Body of pancreas (tissue), 4 donors: ENCODE results near the gene ZSCAN20. TPM values are rescaled to one million over a fixed set of nuclear protein-coding genes. Genes with fewer than 3 reads are reported as not detected.

Source experiments
- ATAC-seq: fragments of 150-250 bp; one replicate; pipeline ENCODE4 v1.9.1; 2016
- DNase-seq, 4 donors: peaks; one replicate each; pipeline ENCODE4 v3.0.0-alpha.2; 2019
- H3K27ac ChIP-seq, 4 donors: fragments of 200-600 bp; sonication (generic); 1 replicate in 3 of 4; 2 replicates in 1 of 4; pipeline versions ENCODE4 v1.5.1 to v1.6.1; 2016 to 2019; ENCODE audit warnings: mild to moderate bottlenecking in 1 of 4, mixed read lengths in 1 of 4, moderate library complexity in 1 of 4
- H3K27me3 ChIP-seq, 2 donors: fragments of 200-600 bp; sonication (generic); one replicate each; pipeline ENCODE4 v1.6.0; 2016; ENCODE audit warnings: mild to moderate bottlenecking in 1 of 2
- H3K36me3 ChIP-seq, 2 donors: fragments of 200-600 bp; sonication (generic); replicated peaks in 1 of 2; 2 replicates each; pipeline ENCODE4 v1.5.1; 2016; ENCODE audit warnings: low read depth in 2 of 2; ENCODE audit not compliant: insufficient read depth in 1 of 2
- H3K4me1 ChIP-seq: fragments of 200-600 bp; sonication (generic); one replicate; pipeline ENCODE4 v1.6.0; 2016
- H3K4me3 ChIP-seq, 2 donors: fragments of 200-600 bp; sonication (generic); 1 replicate in 1 of 2; 2 replicates in 1 of 2; pipeline ENCODE4 v1.5.1; 2016 to 2019
- H3K9me3 ChIP-seq, 3 donors: fragments of 200-600 bp; sonication (generic); 1 replicate in 2 of 3; 2 replicates in 1 of 3; pipeline ENCODE4 v1.5.1; 2016
- POLR2A ChIP-seq, 3 donors: fragments of 450-650 bp; IDR thresholded peaks; one replicate each; pipeline ENCODE4 v1.6.1; 2016; ENCODE audit warnings: antibody characterized with exemption in 3 of 3, mild to moderate bottlenecking in 2 of 3
- WGBS, 2 donors: methylation state at CpG; one replicate each; pipeline ENCODE4 v1.1.5; 2017; 5-methylcytosine and 5-hydroxymethylcytosine counted together
- intact Hi-C: fragments of 100-400 bp; cut with DNase I; formaldehyde crosslinking; loops from one replicate; pipeline ENCODE4 v1.15.1; 2023
- total RNA-seq, 2 donors: library from RNA; depleted of rRNA; stranded (reverse); fragments of >200 nt; gene quantifications; one replicate each; pipeline ENCODE4 v1.1.0, GENCODE V29; 2016
- TF ChIP-seq, protein P1 (sequence below), 7 experiments: fragments of 450-650 bp in 4 of 7; fragments of 200-600 bp in 3 of 7; sonication (generic) in 3 of 7; IDR thresholded peaks; one replicate each; pipeline ENCODE4 v1.5.1; 2016 to 2019; ENCODE audit warnings: antibody characterized with exemption in 7 of 7

The ZSCAN20 gene
- total RNA-seq, 2 donors from 2014 or later: 3.0 to 3.6 TPM

DNA sequence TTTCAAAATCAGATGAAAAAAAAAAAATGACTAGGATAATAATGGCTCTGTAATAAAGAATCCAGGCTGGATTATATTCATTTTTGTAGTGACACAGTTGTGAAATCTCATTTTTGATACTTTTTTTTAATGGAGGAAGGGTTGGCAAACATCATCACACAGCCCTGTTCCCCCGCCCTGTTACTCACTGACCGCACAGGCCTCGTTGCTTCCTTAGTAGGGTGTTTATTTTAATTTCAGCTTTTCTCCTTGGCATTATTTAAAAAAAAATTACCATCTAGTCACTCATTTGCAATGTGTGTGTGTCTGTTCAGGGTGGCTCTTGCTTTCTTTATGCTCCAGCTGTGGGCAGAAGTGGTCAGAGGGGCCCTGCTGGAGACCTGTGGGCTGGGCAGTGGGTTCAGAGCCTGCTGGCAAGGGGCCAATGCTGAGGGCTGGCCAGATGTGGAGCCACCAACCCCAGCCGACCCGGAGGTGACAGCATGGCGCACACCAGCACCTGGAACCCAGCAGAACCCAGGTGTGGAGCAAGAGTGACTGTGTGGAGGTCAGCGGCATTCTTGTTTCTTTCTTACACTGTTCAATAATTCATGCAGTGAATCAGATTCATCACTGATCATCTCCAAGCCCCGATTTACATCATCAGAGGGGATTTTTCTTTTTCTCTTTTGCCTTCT lies 44.6 kb downstream of the ZSCAN20 start:
- no peaks in the 10 kb centered on the region for H3K36me3 ChIP-seq
- H3K4me3 ChIP-seq: no peak overlapping the region
- H3K27ac ChIP-seq: no peak overlapping the region
- ATAC-seq: no peak
- no peaks in the 10 kb centered on the region for H3K9me3 ChIP-seq
- H3K27me3 ChIP-seq: no peaks in the 10 kb centered on the region
- WGBS, 2 donors: 69 to 78% methylated on average over 8 of the region's 8 CpGs
- intact Hi-C loops: no loop called here
- TF ChIP-seq, protein P1, sequence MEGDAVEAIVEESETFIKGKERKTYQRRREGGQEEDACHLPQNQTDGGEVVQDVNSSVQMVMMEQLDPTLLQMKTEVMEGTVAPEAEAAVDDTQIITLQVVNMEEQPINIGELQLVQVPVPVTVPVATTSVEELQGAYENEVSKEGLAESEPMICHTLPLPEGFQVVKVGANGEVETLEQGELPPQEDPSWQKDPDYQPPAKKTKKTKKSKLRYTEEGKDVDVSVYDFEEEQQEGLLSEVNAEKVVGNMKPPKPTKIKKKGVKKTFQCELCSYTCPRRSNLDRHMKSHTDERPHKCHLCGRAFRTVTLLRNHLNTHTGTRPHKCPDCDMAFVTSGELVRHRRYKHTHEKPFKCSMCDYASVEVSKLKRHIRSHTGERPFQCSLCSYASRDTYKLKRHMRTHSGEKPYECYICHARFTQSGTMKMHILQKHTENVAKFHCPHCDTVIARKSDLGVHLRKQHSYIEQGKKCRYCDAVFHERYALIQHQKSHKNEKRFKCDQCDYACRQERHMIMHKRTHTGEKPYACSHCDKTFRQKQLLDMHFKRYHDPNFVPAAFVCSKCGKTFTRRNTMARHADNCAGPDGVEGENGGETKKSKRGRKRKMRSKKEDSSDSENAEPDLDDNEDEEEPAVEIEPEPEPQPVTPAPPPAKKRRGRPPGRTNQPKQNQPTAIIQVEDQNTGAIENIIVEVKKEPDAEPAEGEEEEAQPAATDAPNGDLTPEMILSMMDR (IDR thresholded peaks at IDR 0.05): no peak
- TF ChIP-seq POLR2A (IDR thresholded peaks at IDR 0.05): no peak
- DNase-seq: no peak
- no peaks in the 10 kb centered on the region for H3K4me1 ChIP-seq

DNA sequence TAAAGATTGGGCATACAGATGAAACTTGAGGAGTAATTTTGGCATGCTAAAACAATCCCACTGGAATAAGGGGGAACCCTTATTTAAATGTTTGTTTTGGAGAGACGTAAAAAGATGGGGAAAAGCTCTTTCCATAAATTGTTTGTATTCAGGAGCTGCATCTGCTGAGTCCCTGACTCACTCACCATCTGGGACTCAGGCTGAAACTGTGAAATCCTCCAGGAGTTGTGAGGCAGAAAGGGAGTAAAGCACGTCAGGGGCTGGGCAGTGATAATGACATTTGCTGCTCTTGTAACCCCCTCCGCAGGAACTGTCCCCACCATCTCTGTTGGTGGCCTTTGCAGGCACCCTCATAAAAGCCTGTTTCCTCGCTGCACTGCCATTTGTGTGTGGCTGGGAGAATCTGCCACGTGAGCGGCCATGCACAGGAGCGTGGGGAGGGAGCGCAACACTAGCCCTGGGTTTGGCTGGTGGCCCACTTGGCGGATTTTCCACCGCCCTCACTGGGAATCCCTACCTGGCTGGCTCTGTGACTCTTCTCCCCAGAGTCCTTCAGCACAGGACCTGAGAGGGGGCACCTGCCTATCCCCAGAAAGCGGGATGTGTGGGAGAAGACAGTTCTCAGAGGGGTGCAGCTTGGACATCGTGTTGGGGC lies 45.3 kb downstream of the ZSCAN20 start:
- H3K36me3 ChIP-seq: no peaks in the 10 kb centered on the region
- 79% methylated on average over 10 to 12 of the region's 12 CpGs for WGBS, 2 donors
- no peak overlapping the region for H3K27ac ChIP-seq
- H3K27me3 ChIP-seq: no peaks in the 10 kb centered on the region
- intact Hi-C loops: no loop called here
- no peak for TF ChIP-seq POLR2A (IDR thresholded peaks at IDR 0.05)
- TF ChIP-seq, protein P1 (IDR thresholded peaks at IDR 0.05): no peak
- ATAC-seq (no peak), DNase-seq (no peak)
- H3K9me3 ChIP-seq: no peaks in the 10 kb centered on the region
- no peak overlapping the region for H3K4me3 ChIP-seq
- no peaks in the 10 kb centered on the region for H3K4me1 ChIP-seq

DNA sequence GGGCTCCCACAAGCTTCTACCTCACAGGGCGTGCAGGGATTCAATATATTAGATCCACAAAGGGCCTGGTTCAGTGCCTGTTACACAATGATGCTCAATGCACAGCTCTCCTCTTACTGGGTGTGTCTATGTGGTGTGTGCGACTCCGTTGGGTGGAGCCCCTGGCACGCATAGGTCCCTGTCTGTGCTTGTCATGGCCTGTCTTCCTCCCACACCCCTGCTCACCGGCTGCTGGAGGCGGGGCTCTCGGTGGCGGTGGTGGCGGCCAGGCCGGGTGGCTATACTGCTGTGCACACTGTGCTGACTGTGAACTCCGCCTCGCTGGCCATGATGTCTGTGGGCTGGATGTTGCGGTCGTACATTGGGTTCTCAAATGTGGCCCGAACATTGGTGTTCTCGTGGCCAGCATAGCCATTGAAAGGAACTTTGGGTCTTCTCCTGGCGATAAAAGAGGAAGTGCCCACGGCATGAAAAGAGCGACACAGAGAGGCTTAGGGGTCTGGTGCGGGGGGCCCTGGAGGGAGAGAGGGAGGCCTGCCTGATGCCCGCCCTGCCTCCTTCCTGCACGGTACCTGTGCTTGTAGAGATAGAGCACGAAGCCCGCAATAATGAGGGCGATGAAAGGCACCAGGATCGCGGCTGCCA lies 46.9 kb downstream of the ZSCAN20 start:
- Histone ChIP-seq H3K4me3 (no peak overlapping the region), H3K9me3 (no peaks in the 10 kb centered on the region), H3K27ac (no peak overlapping the region), H3K27me3 (no peaks in the 10 kb centered on the region), H3K4me1 (no peaks in the 10 kb centered on the region), H3K36me3 (no peaks in the 10 kb centered on the region)
- intact Hi-C loops: no loop called here
- no peak for ATAC-seq
- TF ChIP-seq, protein P1 (IDR thresholded peaks at IDR 0.05): no peak
- no peak for TF ChIP-seq POLR2A (IDR thresholded peaks at IDR 0.05)
- 85 to 92% methylated on average over 22 to 27 of the region's 27 CpGs for WGBS, 2 donors
- DNase-seq: no peak

DNA sequence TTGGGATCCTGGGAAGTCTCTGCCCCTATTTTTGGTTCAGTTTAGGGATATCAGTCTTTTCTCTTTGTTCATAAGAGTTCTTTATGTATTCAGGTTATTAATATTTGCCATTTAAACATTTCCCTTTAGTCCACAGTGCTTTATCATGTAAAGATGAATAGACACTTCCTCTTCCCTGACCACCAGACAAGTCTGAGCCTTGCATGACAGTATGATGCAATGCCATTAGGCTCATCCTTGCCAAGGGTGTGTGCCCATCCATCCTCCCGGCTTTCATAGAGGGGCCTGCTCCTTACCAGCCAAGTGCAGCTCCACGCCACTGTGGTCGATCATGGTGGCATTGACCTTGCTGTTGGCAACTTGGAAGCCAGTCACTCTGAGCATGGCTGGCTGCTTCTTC lies 52.1 kb downstream of the ZSCAN20 start:
- H3K27ac ChIP-seq: no peak overlapping the region
- H3K27me3 ChIP-seq: no peaks in the 10 kb centered on the region
- DNase-seq: no peak
- no peaks in the 10 kb centered on the region for H3K4me1 ChIP-seq
- H3K9me3 ChIP-seq: no peaks in the 10 kb centered on the region
- H3K4me3 ChIP-seq: no peak overlapping the region
- 92 to 100% methylated on average over 3 of the region's 3 CpGs for WGBS, 2 donors
- intact Hi-C loops: no loop called here
- TF ChIP-seq, protein P1 (IDR thresholded peaks at IDR 0.05): no peak
- TF ChIP-seq POLR2A (IDR thresholded peaks at IDR 0.05): no peak
- ATAC-seq: no peak
- no peaks in the 10 kb centered on the region for H3K36me3 ChIP-seq
